ENCODE measurements around the gene TRPV5. TPM values are rescaled to one million over a fixed set of nuclear protein-coding genes. Genes with fewer than 3 reads are reported as not detected.
A peak's percentile ranks its signal among the peaks of the same experiment; 100 is the strongest.

The TRPV5 gene
- total RNA-seq, 2 experiments from 2014 or later = not detected

DNA sequence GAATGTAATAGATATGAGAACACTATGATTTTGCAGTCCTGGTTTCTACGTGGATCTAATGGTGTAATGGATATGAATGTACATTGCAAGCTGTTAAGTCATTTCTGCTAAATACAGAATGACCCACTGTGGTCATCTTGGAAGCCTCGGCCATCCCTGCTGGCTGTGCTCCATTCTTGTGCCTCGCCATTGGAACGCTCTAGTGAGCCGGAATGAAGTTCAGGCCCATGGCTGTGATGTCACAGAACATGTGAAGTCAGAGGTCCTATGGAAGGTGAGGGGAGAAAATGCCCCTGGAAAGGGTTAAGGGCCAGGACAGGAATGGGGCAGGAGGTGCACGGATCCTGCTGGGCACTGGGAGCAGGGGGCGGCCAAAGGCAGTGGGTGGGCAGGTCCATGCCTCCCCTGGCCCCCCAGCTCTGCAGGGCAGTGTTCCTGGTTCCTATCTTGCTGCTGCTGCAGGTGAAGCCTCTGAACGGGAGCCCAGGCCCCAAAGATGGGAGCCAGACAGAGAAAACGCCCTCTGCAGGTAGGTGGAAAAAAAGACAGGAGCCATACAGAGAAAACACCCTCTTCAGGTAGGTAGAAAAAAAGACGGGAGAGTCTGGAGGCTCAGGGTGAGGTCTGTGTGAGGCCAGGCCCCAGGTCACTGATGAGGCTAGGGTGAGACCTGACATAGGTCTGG is 5.8 kb upstream of the TRPV5 start, which contains the start of gene LLCFC1:
Gene LLCFC1 (plus strand): TSS at position 259 of the 685 bp plus-strand sequence. CDS start 138 bp downstream, at position 397.
- Mint-ChIP-seq H3K4me3 (no peak within 1 kb of the TSS), H3K4me1 (no peaks in the 10 kb centered on the region), H3K27me3 (no peaks in the 10 kb centered on the region), H3K9me3 (ENCODE audit: low read depth) (no peaks in the 10 kb centered on the region), H3K27ac (no peak within 1 kb of the TSS), H3K36me3 (ENCODE audit: low read depth) (no peaks in the 10 kb centered on the region)
- ATAC-seq = peak; percentile 30
- ChIA-PET CTCF (interaction anchor here (0.6 to 0.7 kb wide), 2 partner anchors 21 to 60 kb away, joined by 3 to 4 read pairs; no protein-coding TSS in a partner anchor), POLR2A (no interaction called here)
- DNase-seq = peak; percentile 24
- intact Hi-C loops (cut with DNase I, micrococcal nuclease) = loop anchor here in 1 of 2 experiments (1.0 kb wide), 1 partner anchor 86 kb away; no protein-coding TSS in a partner anchor

DNA sequence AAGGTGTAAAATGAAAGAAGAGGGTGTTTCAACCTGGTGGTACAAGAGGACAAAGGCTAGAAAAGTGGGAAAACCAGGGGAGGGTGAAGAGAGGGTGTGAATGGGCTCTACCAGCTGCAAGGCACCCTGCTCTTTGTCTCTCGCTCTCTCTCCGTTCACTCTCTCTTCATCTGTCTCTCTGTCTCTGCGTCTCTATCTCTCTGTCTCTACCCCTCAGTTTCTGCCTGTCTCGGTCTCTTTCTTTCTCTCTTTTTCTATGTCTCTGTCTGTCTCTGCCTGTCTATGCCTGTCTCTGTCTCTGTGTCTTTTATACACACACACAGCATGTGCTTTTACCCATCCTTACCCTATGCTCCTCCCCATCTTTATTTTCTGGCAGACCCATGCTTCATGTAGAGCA is 5.1 kb upstream of the TRPV5 start:
- ATAC-seq = no peak
- H3K4me1 Mint-ChIP-seq = no peaks in the 10 kb centered on the region
- intact Hi-C loops (cut with DNase I, micrococcal nuclease) = loop anchor here in 1 of 2 experiments (1.0 kb wide), 1 partner anchor 85 kb away; no protein-coding TSS in a partner anchor
- no peaks in the 10 kb centered on the region for H3K36me3 Mint-ChIP-seq (ENCODE audit: low read depth)
- CTCF ChIA-PET = interaction anchor here (0.7 kb wide), 1 partner anchor 59 kb away, joined by 3 read pairs; no protein-coding TSS in a partner anchor
- POLR2A ChIA-PET = no interaction called here
- H3K9me3 Mint-ChIP-seq (ENCODE audit: low read depth) = no peaks in the 10 kb centered on the region
- DNase-seq = no peak
- no peak overlapping the region for H3K4me3 Mint-ChIP-seq
- no peaks in the 10 kb centered on the region for H3K27me3 Mint-ChIP-seq
- H3K27ac Mint-ChIP-seq = no peak overlapping the region

DNA sequence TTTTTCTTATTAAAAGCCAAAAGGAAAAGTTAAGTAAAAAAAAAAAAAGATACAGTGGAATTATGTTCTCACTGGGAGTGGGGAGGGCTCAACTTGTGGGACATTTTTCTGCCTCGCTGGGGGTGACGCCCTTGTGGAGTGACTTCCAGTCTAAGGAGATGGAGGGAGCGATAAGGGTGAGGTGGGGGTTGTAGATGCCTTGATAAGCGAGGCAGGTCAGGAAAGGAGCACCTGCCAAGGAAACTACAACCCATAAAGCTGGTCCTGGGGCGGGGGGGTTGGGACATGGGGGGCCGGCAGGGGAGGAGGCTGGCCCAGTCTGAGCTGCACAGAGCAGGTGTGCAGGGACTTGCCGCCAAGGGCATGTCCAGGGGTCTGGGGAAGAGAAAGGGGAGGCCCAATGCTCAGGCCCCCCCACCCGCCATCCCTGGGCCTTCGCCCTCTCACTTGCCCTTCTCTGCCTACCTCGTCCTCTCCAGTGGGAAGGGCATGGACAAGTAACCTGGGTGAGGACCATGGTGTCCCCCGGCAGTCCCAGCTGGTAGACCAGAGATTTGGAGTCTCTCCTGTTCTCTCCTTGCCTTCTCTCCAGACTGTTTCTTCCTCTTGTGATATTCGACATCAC is 2.5 kb upstream of the TRPV5 start:
- Mint-ChIP-seq H3K4me3 (no peak overlapping the region), H3K36me3 (ENCODE audit: low read depth) (no peaks in the 10 kb centered on the region), H3K27me3 (peaks cover 3% of the 10 kb centered on the region), H3K9me3 (ENCODE audit: low read depth) (no peaks in the 10 kb centered on the region), H3K27ac (no peak overlapping the region), H3K4me1 (no peaks in the 10 kb centered on the region)
- CTCF ChIA-PET = interaction anchor here (0.6 kb wide), 1 partner anchor 304 kb away, joined by 4 read pairs; no protein-coding TSS in a partner anchor
- intact Hi-C loops (cut with DNase I, micrococcal nuclease) = no loop called here
- no peak for ATAC-seq
- DNase-seq = no peak
- POLR2A ChIA-PET = no interaction called here

DNA sequence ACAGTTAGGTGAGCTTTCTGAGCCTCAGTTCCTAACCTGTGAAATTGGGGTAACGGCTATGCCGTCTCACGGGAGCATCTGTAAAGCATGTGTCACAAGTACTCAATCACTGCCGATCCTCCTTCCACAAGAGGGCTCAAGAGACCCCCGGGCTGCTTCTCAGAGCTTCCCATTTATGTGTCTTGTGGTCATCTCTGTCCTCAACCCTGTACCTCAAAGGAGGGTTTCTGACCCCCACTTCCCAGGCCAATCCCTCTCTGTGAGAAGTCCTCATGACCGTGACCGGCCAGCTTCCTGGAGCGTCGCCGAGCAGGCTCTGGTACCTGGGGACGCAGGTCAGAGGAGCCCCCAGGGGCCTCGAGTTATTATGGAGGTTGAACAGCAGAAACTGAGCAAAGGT is 510 bp upstream of the TRPV5 start:
- POLR2A ChIA-PET = no interaction called here
- Mint-ChIP-seq H3K4me3 (no peak overlapping the region), H3K27ac (no peak overlapping the region), H3K4me1 (no peaks in the 10 kb centered on the region), H3K9me3 (ENCODE audit: low read depth) (no peaks in the 10 kb centered on the region), H3K27me3 (peaks cover 3% of the 10 kb centered on the region), H3K36me3 (ENCODE audit: low read depth) (no peaks in the 10 kb centered on the region)
- ATAC-seq (no peak), DNase-seq (no peak)
- intact Hi-C loops (cut with DNase I, micrococcal nuclease) = no loop called here
- CTCF ChIA-PET = interaction anchor here (0.6 to 0.7 kb wide), 2 partner anchors 36 to 71 kb away, joined by 3 read pairs; no protein-coding TSS in a partner anchor

DNA sequence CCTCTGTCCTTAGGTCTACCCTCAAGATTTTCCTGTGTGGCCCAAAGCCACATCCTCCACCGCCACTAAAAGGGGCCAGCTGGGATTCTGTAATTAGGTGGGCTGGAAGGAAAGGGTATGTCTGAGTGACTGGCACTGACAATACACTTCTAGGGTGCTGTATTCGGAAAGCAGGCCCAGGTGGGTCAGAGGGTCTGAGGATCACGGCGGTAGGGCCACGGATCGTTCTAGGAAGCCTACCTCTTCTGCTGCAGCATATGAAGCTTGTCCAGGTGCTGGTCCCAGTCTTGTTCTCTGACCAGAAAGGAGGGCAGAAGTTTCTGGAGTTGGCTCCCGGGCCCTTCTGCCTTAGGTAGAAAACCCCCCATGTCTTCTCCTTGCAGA is 462 bp downstream of the TRPV5 start:
- Mint-ChIP-seq H3K36me3 (ENCODE audit: low read depth) (no peaks in the 10 kb centered on the region), H3K4me3 (no peak overlapping the region)
- POLR2A ChIA-PET = no interaction called here

DNA sequence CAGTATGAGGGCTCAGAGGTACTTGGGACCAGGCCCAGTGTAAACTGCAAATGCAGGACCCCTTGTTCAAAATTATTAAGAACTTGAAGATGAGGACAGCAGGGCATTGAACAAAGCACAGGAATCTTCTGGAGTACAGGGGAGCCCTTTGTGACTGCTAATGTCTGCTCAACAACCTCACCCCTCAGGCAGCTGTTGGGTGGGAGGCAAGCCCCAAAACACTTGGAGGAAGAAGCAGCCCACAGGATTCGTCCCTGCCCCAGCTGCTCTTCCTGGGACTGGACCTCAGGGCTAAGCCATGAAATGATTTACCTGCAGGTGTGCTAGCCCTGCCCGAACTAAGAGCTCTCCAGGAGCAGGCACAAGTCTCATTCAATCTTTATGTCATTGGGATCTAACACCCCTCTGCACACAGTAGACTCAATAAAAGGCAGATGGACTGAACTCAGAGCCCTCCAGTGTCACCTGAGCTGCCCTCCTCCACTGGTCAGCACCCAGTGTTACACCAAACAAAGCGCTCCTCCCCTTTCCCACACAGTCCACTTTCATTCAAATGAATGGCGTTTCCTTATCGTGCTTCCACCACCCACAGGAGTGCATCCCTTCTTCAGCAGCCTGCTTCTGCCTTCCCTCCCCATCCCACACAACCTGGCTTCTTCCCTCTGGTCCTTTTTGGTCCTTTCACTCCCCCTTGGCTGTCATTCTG is 1.0 kb downstream of the TRPV5 start:
- intact Hi-C loops (cut with DNase I, micrococcal nuclease) = no loop called here
- CTCF ChIA-PET = interaction anchor here (0.6 kb wide), 1 partner anchor 63 kb away, joined by 4 read pairs; no protein-coding TSS in a partner anchor
- H3K27me3 Mint-ChIP-seq = peaks cover 3% of the 10 kb centered on the region
- H3K9me3 Mint-ChIP-seq (ENCODE audit: low read depth) = no peaks in the 10 kb centered on the region
- no peaks in the 10 kb centered on the region for H3K4me1 Mint-ChIP-seq
- H3K27ac Mint-ChIP-seq = no peak overlapping the region
- ATAC-seq (no peak), DNase-seq (no peak)
- H3K4me3 Mint-ChIP-seq = no peak overlapping the region
- POLR2A ChIA-PET = no interaction called here
- no peaks in the 10 kb centered on the region for H3K36me3 Mint-ChIP-seq (ENCODE audit: low read depth)

More for the DNA sequence above, 462 bp downstream of the TRPV5 start:
- ATAC-seq (no peak), DNase-seq (no peak)
- Mint-ChIP-seq H3K9me3 (ENCODE audit: low read depth) (no peaks in the 10 kb centered on the region), H3K27ac (no peak overlapping the region), H3K27me3 (peaks cover 3% of the 10 kb centered on the region), H3K4me1 (no peaks in the 10 kb centered on the region)
- CTCF ChIA-PET = interaction anchor here (0.6 kb wide), 1 partner anchor 15 kb away, joined by 3 read pairs; no protein-coding TSS in a partner anchor
- intact Hi-C loops (cut with DNase I, micrococcal nuclease) = no loop called here

DNA sequence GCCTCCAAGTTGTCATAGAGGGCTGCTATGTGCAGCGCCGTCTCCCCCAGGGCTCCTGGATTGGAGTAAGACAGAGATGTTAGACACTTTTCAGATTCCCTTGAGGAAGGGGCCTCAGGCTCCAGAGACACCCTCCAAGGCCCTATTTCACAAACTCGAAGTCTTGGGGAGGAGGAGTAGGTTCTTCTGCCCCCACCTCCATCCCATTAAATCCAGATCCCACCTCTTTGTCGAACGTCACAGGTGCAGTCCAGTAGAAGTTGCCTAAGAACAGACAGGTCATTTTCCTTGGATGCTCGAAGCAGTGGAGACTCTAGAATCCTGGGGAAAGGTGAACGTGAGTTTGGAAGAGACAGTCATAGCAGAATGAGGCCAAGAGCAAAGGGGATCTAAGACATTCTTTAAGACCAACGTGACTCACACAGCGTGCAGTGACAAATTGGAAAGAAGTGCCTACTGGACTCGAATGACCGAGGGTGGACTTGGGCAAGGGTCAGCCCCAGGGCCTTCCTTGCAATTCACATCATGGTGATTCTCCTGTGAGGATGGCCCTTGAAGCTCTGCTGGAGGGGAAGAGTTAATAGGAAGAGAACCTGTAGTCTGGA is 3.3 kb downstream of the TRPV5 start:
- ATAC-seq (no peak), DNase-seq (no peak)
- CTCF ChIA-PET = no interaction called here
- Mint-ChIP-seq H3K36me3 (ENCODE audit: low read depth) (no peaks in the 10 kb centered on the region), H3K4me3 (no peak overlapping the region), H3K9me3 (ENCODE audit: low read depth) (no peaks in the 10 kb centered on the region), H3K4me1 (no peaks in the 10 kb centered on the region), H3K27me3 (peaks cover 3% of the 10 kb centered on the region), H3K27ac (no peak overlapping the region)
- POLR2A ChIA-PET = no interaction called here
- intact Hi-C loops (cut with DNase I, micrococcal nuclease) = no loop called here

DNA sequence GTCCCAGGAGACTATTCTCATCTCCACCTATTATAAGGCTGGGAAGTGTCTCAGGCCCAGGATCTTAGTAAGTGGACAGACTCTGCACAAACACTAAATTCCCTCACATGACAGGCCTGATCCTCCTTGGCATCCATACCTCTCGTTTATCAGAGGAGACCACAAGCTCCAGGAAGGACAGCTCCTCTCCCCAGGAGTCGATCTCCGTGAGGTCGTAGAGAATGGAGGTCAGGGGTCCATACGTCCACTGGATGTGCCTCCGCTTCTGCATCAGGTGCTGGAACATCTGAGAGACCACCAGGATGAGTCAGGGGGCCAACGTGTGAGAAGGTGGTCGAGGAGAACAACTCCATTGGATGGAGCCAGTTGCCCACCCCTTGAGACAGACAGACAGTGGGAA is 5.6 kb downstream of the TRPV5 start:
- ChIA-PET POLR2A (no interaction called here), CTCF (interaction anchor here (0.5 to 0.7 kb wide), 2 partner anchors 72 to 191 kb away, joined by 3 read pairs; no protein-coding TSS in a partner anchor)
- H3K36me3 Mint-ChIP-seq (ENCODE audit: low read depth) = no peaks in the 10 kb centered on the region
- no peak for ATAC-seq
- no peak overlapping the region for H3K4me3 Mint-ChIP-seq
- intact Hi-C loops (cut with DNase I, micrococcal nuclease) = no loop called here
- no peaks in the 10 kb centered on the region for H3K4me1 Mint-ChIP-seq
- H3K27ac Mint-ChIP-seq = no peak overlapping the region
- DNase-seq = no peak
- H3K9me3 Mint-ChIP-seq (ENCODE audit: low read depth) = no peaks in the 10 kb centered on the region
- H3K27me3 Mint-ChIP-seq = no peaks in the 10 kb centered on the region

DNA sequence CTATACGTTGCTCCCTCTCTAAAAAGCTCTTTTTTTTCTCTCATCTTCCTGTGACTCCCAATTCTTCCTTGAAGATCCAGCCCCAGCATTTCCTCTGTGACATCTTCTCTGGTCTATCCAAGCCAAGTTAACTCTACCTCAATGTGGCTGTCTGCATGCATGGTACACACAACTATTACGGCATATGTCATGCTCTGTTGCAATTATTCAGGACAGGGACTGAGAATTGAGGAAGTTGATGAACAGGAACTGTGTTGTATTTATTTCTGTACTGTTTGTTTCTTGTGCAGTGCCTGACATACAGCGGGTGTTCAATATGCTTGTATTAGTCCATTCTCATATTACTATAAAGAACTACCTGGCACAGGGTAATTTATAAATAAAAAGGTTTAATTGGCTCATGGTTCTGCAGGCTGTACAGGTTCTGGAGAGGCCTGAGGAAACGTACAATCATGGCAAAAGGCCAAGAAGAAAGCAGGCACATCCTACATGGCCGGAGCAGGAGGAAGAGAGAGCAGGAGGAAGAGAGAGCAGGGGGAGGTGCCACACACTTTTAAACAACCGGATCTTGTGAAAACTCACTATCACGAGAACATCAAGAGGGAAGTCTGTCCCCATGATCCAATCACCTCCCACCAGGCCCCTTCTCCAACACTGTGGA is 6.3 kb downstream of the TRPV5 start:
- POLR2A ChIA-PET = no interaction called here
- H3K9me3 Mint-ChIP-seq (ENCODE audit: low read depth) = no peaks in the 10 kb centered on the region
- no peak for ATAC-seq

DNA sequence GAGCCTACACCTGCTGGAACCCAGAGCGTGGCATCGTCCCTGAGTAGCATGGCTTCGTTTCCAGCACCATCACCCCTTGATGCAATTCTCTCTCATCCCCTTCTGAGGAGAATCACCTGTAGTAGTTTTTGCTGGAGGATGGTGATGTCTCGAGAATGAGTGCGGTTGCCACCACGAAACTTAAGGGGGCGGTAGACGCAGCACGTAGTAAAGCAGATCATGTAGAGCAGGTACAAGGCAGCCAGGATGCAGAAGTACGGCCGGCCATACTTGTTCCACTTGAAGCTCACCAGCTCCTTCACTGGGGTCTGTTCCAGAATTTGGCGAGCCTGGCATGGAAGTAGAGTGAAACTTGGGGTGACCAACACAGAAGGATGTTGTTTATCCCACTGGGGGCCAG is 8.1 kb downstream of the TRPV5 start:
- ATAC-seq = no peak
- POLR2A ChIA-PET = no interaction called here
- intact Hi-C loops (cut with DNase I, micrococcal nuclease) = no loop called here
- Mint-ChIP-seq H3K27ac (no peak overlapping the region), H3K4me3 (no peak overlapping the region), H3K27me3 (no peaks in the 10 kb centered on the region), H3K36me3 (ENCODE audit: low read depth) (no peaks in the 10 kb centered on the region), H3K4me1 (no peaks in the 10 kb centered on the region), H3K9me3 (ENCODE audit: low read depth) (no peaks in the 10 kb centered on the region)
- DNase-seq = peak; percentile 27
- CTCF ChIA-PET = interaction anchor here (0.6 to 0.9 kb wide), 2 partner anchors 22 to 78 kb away, joined by 3 to 4 read pairs; no protein-coding TSS in a partner anchor

More for the DNA sequence above, 6.3 kb downstream of the TRPV5 start:
- no peak overlapping the region for H3K4me3 Mint-ChIP-seq
- intact Hi-C loops (cut with DNase I, micrococcal nuclease) = no loop called here
- no peaks in the 10 kb centered on the region for H3K27me3 Mint-ChIP-seq
- DNase-seq = no peak
- no peaks in the 10 kb centered on the region for H3K36me3 Mint-ChIP-seq (ENCODE audit: low read depth)
- no peak overlapping the region for H3K27ac Mint-ChIP-seq
- CTCF ChIA-PET = interaction anchor here (0.5 kb wide), 1 partner anchor 192 kb away, joined by 3 read pairs; no protein-coding TSS in a partner anchor
- no peaks in the 10 kb centered on the region for H3K4me1 Mint-ChIP-seq

DNA sequence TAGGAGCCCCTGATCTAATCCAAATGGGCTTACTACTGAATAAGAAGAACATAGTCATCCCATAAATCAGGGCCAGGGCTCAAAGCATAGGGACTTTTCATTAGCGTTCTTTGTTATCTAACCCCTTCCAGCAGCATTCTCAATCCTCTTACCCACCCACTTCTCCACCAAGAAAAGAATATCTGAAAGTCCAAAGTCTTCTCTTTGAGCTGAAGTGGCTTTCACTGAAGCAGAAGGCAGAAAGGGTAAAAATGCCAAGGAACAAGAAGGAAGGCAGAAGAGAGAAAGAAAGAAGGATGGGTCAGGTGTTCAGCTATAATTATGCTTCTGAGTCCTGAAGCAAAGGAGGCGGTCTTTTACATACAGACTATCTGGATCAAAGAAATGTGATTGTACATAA is 10.2 kb downstream of the TRPV5 start:
- DNase-seq (no peak), ATAC-seq (no peak)
- no peaks in the 10 kb centered on the region for H3K9me3 Mint-ChIP-seq (ENCODE audit: low read depth)
- no peak overlapping the region for H3K4me3 Mint-ChIP-seq
- intact Hi-C loops (cut with DNase I, micrococcal nuclease) = no loop called here
- ChIA-PET CTCF (interaction anchor here (0.6 to 0.7 kb wide), 2 partner anchors 602 to 631 kb away, joined by 3 read pairs; no protein-coding TSS in a partner anchor), POLR2A (no interaction called here)
- H3K27me3 Mint-ChIP-seq = peaks cover 2% of the 10 kb centered on the region
- H3K4me1 Mint-ChIP-seq = no peaks in the 10 kb centered on the region
- no peaks in the 10 kb centered on the region for H3K36me3 Mint-ChIP-seq (ENCODE audit: low read depth)
- no peak overlapping the region for H3K27ac Mint-ChIP-seq
